Stimulated activated CD4-positive, alpha-beta T cell treated with anti-CD3 and anti-CD28 coated beads, Interleukin-2, amount 100 ng/mL, for 24 hours (primary cell): ENCODE results near the gene PEPD.

Experiments
- DNase-seq, 2 donors: peaks; one replicate each; pipeline ENCODE4 v3.0.0-alpha.2; 2020

Gene PEPD

GRCh38 chr19:33472226-33472625 lies 49.4 kb downstream of the PEPD start:
- peak in 1 of 2 donors; percentile 7 for DNase-seq

DNA sequence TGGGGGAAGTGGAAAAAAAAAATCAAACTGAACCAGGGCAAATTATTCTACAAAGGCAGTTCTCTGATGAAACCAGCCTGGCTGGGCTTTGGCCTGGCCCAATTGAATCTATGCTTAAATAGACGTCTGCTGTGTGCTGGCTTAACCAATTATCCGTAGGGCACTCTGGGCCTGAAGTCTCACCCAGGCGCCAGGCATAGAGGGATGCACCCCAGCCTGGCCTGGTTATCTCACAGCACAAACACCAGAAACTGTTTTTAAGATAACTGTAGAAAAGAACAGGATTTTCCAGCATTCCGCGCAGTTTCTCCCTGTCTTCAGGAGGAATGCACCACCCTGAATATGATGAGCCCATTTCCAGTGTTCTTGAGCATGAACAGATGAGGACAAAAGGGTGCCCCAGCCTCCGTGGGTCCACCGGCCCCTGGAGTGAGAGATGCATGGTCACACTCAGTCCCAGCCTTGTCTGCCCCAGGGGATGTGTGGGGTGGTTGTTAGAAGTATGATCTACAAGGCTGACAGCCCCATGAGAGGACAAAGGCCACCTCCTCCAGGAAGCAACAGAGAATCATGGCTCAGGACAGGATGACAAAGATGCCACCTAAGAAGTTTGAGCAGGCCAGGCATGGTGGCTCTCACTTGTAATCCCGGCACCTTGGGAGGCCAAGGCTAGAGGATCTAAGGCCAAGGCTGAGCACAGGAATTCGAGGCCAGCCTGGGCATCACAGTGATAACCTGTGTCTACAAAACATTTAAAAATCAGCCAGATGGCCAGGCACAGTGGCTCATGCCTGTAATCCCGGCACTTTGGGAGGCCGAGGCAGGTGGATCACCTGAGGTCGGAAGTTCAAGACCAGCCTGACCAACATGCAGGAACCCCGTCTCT lies 50.2 kb downstream of the PEPD start:
- no peak for DNase-seq

DNA sequence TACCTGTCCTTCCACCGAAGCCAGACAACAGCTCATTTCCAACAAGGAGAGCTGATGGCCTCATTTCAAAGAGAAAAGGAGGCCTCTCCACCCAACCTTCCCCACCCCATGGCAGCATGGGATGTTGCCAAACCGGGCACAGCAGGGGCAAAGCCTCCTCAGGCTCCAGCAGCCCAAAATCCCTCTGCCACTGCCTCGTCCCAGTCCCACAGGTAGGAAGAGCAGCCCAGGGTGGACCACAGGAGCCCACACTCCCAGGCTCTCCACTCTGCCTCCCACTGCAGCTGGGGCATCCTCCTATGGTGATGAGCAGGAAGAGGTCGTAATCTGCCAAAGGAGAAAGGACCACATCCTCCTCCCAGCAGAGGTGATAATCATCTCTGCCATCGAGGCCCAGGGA lies 50.9 kb downstream of the PEPD start:
- DNase-seq: no peak

- DNase-seq: peak in 1 of 2 donors; percentile 6
Measured at GRCh38 chr19:33470040-33470330, 51.6 kb downstream of the PEPD start.

DNA sequence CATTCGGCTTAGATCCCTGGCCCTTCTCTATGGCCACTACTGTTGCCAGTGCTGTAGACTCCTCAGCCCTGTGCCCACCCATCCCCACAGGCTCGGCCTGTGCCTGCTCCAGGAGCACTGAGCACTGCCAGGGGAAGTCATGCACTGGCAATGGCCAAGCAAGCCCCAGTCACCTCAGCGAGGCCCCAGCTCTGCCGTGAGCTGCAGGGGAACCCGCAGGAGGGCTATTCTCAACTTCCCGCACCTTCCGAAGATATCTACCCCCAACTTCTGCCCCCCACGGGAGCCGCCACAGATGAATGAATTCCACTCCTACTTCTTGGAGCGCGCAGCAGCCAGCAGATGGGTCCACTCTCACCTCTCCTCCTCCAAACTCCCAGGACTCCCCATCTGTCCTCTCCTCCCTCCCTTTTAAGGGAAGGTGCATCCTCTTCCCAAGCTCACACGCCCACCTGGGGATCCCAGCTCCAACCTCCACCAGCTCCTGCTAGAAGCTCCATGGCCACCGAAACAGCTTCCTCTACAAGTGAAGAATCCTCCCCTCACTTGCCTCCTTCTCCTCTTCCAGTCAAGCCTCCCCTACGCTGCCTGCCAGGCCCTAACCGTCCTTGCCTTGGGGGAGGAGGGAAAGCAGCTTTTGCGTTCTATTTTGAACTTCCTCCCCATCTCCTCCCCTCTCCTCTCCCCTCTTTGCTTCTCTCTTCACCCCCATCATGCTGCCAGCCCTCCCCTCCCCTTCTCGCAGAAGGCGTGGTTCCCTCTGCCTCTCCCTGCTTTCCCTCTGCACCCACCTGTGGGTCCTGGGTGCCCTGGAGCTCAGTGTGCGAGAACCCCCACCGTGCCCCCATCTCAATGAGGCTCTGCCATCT lies 52.2 kb downstream of the PEPD start:
- no peak for DNase-seq

- DNase-seq: no peak
Measured at GRCh38 chr19:33468361-33469170, 53.0 kb downstream of the PEPD start.

GRCh38 chr19:33467851-33468250 lies 53.7 kb downstream of the PEPD start:
- no peak for DNase-seq

DNA sequence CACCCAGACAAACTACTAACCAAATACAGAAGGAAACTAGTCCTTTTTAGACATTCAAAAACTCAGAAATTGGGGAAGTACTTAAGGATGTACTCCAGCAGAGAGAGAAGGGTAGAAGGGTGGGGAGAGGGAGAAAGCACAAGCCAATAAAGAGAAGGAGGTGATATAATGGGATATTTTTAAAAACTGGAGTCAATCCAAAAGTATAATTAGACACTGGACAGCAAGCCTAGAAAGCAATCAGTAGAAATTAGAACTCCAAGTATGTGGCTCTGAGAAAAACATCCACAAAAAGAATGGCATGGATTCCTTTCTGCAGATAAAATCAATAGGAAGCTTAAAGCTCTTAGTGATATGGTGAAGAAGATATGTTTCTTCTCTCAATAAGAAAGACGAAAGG lies 55.8 kb downstream of the PEPD start:
- no peak for DNase-seq

DNA sequence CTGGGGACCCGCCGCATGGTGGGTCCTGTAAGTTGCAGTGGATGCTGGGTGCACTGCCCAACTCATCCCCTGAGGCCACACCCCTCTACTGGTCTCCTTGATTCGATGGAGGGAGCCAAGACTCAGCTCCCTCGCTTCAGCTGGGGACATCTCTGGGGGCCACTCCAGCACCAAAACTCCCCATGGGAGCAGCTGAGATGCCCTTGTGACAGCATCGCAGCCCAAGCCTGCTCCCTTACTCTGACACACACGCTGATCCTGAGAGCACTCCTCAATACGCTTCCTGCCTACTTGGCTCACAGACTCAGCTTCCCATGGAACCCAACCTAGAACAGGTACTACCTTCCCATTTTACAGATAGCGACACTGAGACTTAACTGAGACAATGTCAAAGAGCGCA lies 56.2 kb downstream of the PEPD start:
- no peak for DNase-seq

- DNase-seq: peak in 1 of 2 donors; percentile 4
Measured at GRCh38 chr19:33464733-33465115, 56.9 kb downstream of the PEPD start.

DNA sequence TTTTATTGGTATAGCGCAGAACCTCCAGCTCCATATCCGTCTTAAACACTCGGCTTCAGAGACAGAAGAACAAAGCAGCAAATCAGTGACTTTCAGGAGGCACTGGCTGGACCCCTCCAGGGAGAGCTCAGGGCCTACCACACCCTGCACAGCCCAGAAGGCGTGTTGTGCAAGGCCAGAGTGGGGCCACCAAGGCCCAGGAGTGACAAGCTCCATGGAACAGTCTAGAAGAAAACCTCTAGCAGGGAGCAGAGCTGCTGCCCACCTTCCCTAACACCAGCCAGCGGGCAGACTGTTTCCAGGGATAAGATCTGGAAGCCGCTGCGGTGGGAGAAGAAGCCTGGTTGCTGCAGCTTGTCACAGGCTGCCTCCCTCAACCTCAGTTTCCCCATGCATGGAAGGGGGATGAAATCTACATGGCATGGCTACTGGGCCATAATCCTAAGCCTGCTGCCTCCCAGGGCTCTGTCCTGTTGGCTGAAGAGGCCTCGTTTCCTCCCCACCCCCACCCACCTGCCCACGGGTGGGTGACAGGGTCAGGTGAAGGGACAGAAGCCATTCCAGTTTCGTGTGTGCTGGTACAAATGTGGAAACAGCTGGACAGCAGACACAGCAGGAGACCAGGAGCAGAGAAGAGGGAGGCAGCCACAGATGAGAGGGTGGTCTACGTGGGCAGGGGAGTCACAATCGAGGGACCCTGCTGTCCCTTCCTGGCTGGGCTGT lies 57.4 kb downstream of the PEPD start:
- peak in 1 of 2 donors; percentile 1 for DNase-seq

DNA sequence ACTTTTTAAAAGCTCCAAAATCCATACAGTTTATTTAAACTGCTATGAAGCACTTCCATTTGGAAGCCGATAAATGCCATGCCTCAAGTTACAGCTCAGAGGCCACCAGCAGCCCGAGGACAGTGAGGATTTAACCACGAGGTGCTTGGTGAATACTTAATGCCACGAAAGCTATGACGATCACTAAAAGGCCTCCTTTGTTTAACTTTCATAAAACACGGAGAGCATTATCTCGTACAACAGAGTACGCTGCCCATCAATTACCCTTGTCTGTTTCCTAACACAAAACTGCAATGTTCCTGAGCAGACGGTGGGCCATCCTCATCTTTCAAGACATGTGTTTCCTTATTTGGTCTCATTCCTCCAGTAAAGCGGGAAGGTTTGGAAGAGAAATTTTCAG lies 58.4 kb downstream of the PEPD start:
- peak in 1 of 2 donors; percentile 1 for DNase-seq

GRCh38 chr19:33462112-33462791 lies 59.3 kb downstream of the PEPD start:
- peak in 1 of 2 donors; percentile 6 for DNase-seq

GRCh38 chr19:33461256-33462111 lies 60.1 kb downstream of the PEPD start:
- DNase-seq: peak in 1 of 2 donors; percentile 5

GRCh38 chr19:33460221-33460908 lies 61.2 kb downstream of the PEPD start:
- peak in 1 of 2 donors; percentile 8 for DNase-seq

DNA sequence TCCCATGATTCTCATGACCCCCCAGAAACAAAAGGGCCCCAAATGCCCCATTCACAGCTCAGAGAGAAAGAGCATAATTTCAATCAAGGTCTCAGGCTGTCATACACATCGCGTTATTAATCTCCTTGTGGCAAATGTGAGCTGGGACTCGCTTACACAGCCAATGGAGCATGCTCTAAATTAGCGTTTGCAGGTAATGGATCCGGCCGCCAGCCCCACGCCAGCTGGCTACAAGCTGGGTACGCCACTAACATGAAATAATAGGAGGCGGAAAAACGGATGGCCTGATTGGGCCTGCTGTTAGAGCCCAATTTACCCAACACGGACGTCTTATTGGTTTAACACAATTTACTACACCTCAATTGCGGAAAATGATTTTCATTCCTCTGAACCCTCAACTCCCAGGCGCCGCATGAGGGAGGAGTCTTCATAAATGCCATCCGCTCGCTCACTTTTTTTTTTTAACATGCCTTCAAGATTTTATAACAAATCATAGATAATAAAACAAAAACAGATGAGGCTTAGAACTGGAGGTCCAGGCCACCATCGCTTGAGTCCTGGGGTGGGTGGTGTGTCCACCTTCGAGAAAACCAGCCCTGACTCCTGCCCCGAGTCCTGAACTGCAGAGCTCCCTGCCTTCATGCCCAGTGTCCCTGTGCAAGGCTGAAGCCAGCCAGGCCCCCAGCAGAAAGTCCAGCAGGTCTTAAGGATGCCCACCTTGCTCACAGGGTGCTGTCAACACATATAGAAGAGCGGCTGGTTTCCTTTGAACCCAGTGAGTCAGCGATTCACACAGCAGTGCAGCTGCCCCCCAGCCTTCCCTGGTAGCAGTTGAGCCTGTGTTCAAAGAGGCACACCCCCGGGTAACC lies 62.1 kb downstream of the PEPD start:
- no peak for DNase-seq

GRCh38 chr19:33458807-33459206 lies 62.8 kb downstream of the PEPD start:
- DNase-seq: no peak

DNA sequence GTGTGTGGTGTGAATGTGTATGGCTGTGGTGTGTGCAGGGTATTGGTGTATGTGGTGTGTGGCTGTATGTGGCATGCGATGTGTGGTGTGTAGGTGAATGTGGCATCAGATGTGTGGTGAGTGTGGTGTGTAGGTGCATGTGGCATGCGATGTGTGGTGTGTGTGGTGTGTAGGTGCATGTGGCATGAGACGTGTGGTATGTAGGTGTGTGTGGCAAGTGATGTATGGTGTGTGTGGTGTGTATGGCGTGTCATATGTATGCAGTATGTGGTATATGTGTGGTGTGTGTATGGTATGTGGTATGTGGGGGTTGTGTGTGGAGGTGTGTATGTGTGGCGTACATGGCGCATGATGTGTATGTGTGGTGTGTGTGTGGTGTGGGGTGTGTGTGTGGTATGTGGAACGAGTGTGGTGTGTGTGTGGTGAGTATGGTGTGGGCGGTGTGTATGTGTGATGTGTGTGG lies 63.4 kb downstream of the PEPD start:
- DNase-seq: no peak

- DNase-seq: no peak
Measured at GRCh38 chr19:33456845-33457220, 64.8 kb downstream of the PEPD start.
